ENCODE measurements around the gene E4F1.

E4F1 gene

DNA sequence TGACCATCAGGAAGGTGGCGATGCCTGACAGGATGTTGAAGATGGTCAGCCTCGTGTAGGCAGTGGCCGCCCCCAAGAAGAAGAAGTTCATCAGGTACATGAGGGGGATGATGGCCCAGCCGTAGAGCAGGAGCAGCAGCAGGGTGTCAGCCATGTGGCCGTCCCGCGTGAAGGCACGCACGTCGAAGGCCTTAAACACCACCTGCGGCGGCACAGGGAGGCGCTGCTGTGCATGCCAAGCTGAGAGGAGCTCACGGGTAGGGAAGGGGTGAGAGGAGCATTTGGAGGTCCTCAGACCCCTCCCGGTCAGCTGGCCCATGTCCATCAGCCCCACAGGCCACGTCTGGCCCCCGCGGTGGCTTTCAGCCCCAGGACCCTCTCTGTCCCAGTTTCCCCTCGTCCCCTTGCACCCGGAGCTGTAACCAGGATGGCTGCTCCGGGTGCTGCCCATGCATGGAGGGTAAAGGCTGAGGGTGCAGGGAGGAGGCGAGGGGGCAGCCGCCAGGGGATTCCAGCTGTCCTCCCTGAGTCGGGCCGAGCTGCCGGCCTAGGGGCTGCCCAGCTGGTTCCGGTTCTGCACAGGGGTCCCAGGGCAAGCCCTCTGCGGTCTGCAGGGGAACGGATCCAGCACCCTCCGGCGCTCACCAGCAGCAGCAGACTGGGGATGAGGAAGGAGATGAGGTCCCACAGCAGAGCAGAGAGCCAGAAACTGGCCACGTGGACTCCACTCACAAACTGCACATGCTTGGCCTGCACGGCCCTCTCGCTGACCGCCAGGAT is 61.6 kb downstream of the E4F1 start:
- H3K27ac ChIP-seq: no peak overlapping the region
- H3K36me3 ChIP-seq (ENCODE audit: control insufficient read depth, insufficient read depth, low read length): no peaks in the 10 kb centered on the region
- TF ChIP-seq, protein P1, sequence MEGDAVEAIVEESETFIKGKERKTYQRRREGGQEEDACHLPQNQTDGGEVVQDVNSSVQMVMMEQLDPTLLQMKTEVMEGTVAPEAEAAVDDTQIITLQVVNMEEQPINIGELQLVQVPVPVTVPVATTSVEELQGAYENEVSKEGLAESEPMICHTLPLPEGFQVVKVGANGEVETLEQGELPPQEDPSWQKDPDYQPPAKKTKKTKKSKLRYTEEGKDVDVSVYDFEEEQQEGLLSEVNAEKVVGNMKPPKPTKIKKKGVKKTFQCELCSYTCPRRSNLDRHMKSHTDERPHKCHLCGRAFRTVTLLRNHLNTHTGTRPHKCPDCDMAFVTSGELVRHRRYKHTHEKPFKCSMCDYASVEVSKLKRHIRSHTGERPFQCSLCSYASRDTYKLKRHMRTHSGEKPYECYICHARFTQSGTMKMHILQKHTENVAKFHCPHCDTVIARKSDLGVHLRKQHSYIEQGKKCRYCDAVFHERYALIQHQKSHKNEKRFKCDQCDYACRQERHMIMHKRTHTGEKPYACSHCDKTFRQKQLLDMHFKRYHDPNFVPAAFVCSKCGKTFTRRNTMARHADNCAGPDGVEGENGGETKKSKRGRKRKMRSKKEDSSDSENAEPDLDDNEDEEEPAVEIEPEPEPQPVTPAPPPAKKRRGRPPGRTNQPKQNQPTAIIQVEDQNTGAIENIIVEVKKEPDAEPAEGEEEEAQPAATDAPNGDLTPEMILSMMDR (IDR thresholded peaks at IDR 0.05): no peak
- no peak overlapping the region for H3K9ac ChIP-seq
- no peak overlapping the region for H3K4me3 ChIP-seq (ENCODE audit: low read depth, low read length)
- no peaks in the 10 kb centered on the region for H3K4me1 ChIP-seq
- H2AFZ ChIP-seq: no peak overlapping the region
- no peaks in the 10 kb centered on the region for H3K79me2 ChIP-seq
- no peaks in the 10 kb centered on the region for H3K9me3 ChIP-seq (ENCODE audit: control insufficient read depth, low read length)
- no peak overlapping the region for H3K4me2 ChIP-seq (ENCODE audit: low read length)
- no peaks in the 10 kb centered on the region for H3K27me3 ChIP-seq (ENCODE audit: control insufficient read depth, insufficient read depth, low read length)

Data from parathyroid adenoma (tissue), 2 donors.